ENCODE results near the gene AQP3.

The AQP3 gene

GRCh38 chr9:33472171-33472880 is 24.9 kb upstream of the AQP3 start:
- Histone ChIP-seq H3K36me3 (ENCODE audit: insufficient read depth, low read length) (peaks cover 50% of the 10 kb centered on the region), H3K4me1 (ENCODE audit: insufficient read depth, low read length, severe bottlenecking) (peaks cover 17% of the 10 kb centered on the region), H3K9me2 (ENCODE audit: low read depth, low read length) (no peaks in the 10 kb centered on the region), H3K27ac (ENCODE audit: low read depth, low read length, poor library complexity, severe bottlenecking) (no peak overlapping the region), H4K20me1 (ENCODE audit: insufficient read depth, low read length) (no peaks in the 10 kb centered on the region), H3K9me3 (ENCODE audit: low read length) (no peaks in the 10 kb centered on the region), H3K27me3 (ENCODE audit: insufficient read depth, low read length) (no peaks in the 10 kb centered on the region), H2AFZ (ENCODE audit: low read length) (no peak overlapping the region), H3K9ac (ENCODE audit: low read length) (no peak overlapping the region; the same call in 1 of the 2 replicates), H3K79me2 (ENCODE audit: insufficient read depth, low read length) (peaks cover 8% of the 10 kb centered on the region), H3K4me3 (ENCODE audit: low read depth, low read length, poor library complexity, severe bottlenecking) (peak overlapping the region; percentile 86), H3K4me2 (ENCODE audit: low read length) (peak overlapping the region; percentile 83), H3F3A (ENCODE audit: insufficient read depth, low read length) (no peaks in the 10 kb centered on the region)
- no peak for TF ChIP-seq EZH2 (IDR thresholded peaks at IDR 0.05; ENCODE audit: borderline replicate concordance, low read length)
- TF ChIP-seq CTCF (IDR thresholded peaks at IDR 0.05; ENCODE audit: low read length) = no peak

- Histone ChIP-seq H2AFZ (ENCODE audit: low read length) (no peak overlapping the region), H3K9me2 (ENCODE audit: low read depth, low read length) (no peaks in the 10 kb centered on the region), H3K9me3 (ENCODE audit: low read length) (no peaks in the 10 kb centered on the region), H3K79me2 (ENCODE audit: insufficient read depth, low read length) (peaks cover 8% of the 10 kb centered on the region), H3K4me1 (ENCODE audit: insufficient read depth, low read length, severe bottlenecking) (peaks cover 17% of the 10 kb centered on the region), H4K20me1 (ENCODE audit: insufficient read depth, low read length) (no peaks in the 10 kb centered on the region), H3K9ac (ENCODE audit: low read length) (no peak overlapping the region), H3K27ac (ENCODE audit: low read depth, low read length, poor library complexity, severe bottlenecking) (no peak overlapping the region), H3F3A (ENCODE audit: insufficient read depth, low read length) (no peaks in the 10 kb centered on the region), H3K36me3 (ENCODE audit: insufficient read depth, low read length) (peaks cover 59% of the 10 kb centered on the region), H3K27me3 (ENCODE audit: insufficient read depth, low read length) (no peaks in the 10 kb centered on the region), H3K4me2 (ENCODE audit: low read length) (no peak overlapping the region), H3K4me3 (ENCODE audit: low read depth, low read length, poor library complexity, severe bottlenecking) (no peak overlapping the region)
- TF ChIP-seq EZH2 (IDR thresholded peaks at IDR 0.05; ENCODE audit: borderline replicate concordance, low read length) (no peak), CTCF (IDR thresholded peaks at IDR 0.05; ENCODE audit: low read length) (no peak)
These were observed 24.0 kb upstream of the AQP3 start for GRCh38 chr9:33471361-33471760.

GRCh38 chr9:33469891-33470290 is 22.5 kb upstream of the AQP3 start:
- Histone ChIP-seq H3K27ac (ENCODE audit: low read depth, low read length, poor library complexity, severe bottlenecking) (no peak overlapping the region), H3K36me3 (ENCODE audit: insufficient read depth, low read length) (peaks cover 74% of the 10 kb centered on the region)

More at GRCh38 chr9:33469891-33470290, 22.5 kb upstream of the AQP3 start:
- Histone ChIP-seq H3K9me2 (ENCODE audit: low read depth, low read length) (no peaks in the 10 kb centered on the region), H3K4me2 (ENCODE audit: low read length) (no peak overlapping the region), H3K9me3 (ENCODE audit: low read length) (no peaks in the 10 kb centered on the region), H3K27me3 (ENCODE audit: insufficient read depth, low read length) (no peaks in the 10 kb centered on the region), H4K20me1 (ENCODE audit: insufficient read depth, low read length) (no peaks in the 10 kb centered on the region), H3F3A (ENCODE audit: insufficient read depth, low read length) (no peaks in the 10 kb centered on the region), H3K4me1 (ENCODE audit: insufficient read depth, low read length, severe bottlenecking) (peaks cover 17% of the 10 kb centered on the region), H3K9ac (ENCODE audit: low read length) (no peak overlapping the region), H2AFZ (ENCODE audit: low read length) (no peak overlapping the region), H3K79me2 (ENCODE audit: insufficient read depth, low read length) (peaks cover 8% of the 10 kb centered on the region), H3K4me3 (ENCODE audit: low read depth, low read length, poor library complexity, severe bottlenecking) (no peak overlapping the region)
- no peak for TF ChIP-seq EZH2 (IDR thresholded peaks at IDR 0.05; ENCODE audit: borderline replicate concordance, low read length)
- TF ChIP-seq CTCF (IDR thresholded peaks at IDR 0.05; ENCODE audit: low read length) = no peak

Data from OCI-LY1 (cell line).